HepG2 (cell line): ENCODE measurements around the gene LYSMD1. TPM values are rescaled to one million over a fixed set of nuclear protein-coding genes. Genes with fewer than 3 reads are reported as not detected.
A peak's percentile ranks its signal among the peaks of the same experiment; 100 is the strongest.

Experiments
- ATF4 ChIP-seq, 2 experiments: fragments of 450-650 bp in 1 of 2; sonication (generic) in 1 of 2; formaldehyde crosslinking; IDR thresholded peaks; 2 replicates each; pipeline versions ENCODE4 v1.5.0 to v1.8.0; 2020 to 2022; ENCODE audit warnings: mild to moderate bottlenecking in 1 of 2, missing genetic modification reagents in 1 of 2
- ETV5 ChIP-seq: IDR thresholded peaks from 2 replicates; pipeline ENCODE4 v1.6.1; 2018; ENCODE audit warnings: missing biosample characterization, missing genetic modification reagents, inconsistent platforms, borderline replicate concordance
- NFKB2 ChIP-seq: sonication (generic); formaldehyde crosslinking; IDR thresholded peaks from 2 replicates; pipeline ENCODE4 v1.4.0; 2020; ENCODE audit warnings: missing genetic modification reagents, borderline replicate concordance
- RBFOX2 ChIP-seq: fragments of 200-400 bp; formaldehyde crosslinking; IDR thresholded peaks from 2 replicates; pipeline ENCODE4 v1.6.1; 2017; ENCODE audit warnings: low read depth, mild to moderate bottlenecking, low read length
- RERE ChIP-seq: IDR thresholded peaks from 2 replicates; pipeline ENCODE4 v1.6.1; 2016; ENCODE audit warnings: low read depth, missing genetic modification reagents, missing compliant biosample characterization
- SAFB2 ChIP-seq: sonication (generic); formaldehyde crosslinking; IDR thresholded peaks from 2 replicates; pipeline ENCODE4 v1.5.1; 2020; ENCODE audit warnings: missing genetic modification reagents, low read depth, mild to moderate bottlenecking, borderline replicate concordance
- SRSF9 ChIP-seq: fragments of 200-400 bp; formaldehyde crosslinking; IDR thresholded peaks from 2 replicates; pipeline ENCODE4 v1.6.1; 2018; ENCODE audit warnings: borderline replicate concordance, mild to moderate bottlenecking, low read depth, low read length; ENCODE audit not compliant: insufficient read depth, poor library complexity, severe bottlenecking
- ZBTB26 ChIP-seq: IDR thresholded peaks from 2 replicates; pipeline ENCODE4 v1.6.1; 2016; ENCODE audit warnings: missing compliant biosample characterization, missing genetic modification reagents, borderline replicate concordance
- ZFP82 ChIP-seq: sonication (generic); formaldehyde crosslinking; IDR thresholded peaks from 2 replicates; pipeline ENCODE4 v1.5.1; 2020; ENCODE audit warnings: mild to moderate bottlenecking, missing genetic modification reagents, borderline replicate concordance
- ZIK1 ChIP-seq: sonication (generic); formaldehyde crosslinking; IDR thresholded peaks from 2 replicates; pipeline ENCODE4 v1.5.0; 2020; ENCODE audit warnings: mild to moderate bottlenecking, low read depth, missing genetic modification reagents, borderline replicate concordance
- ZNF230 ChIP-seq: sonication (generic); formaldehyde crosslinking; IDR thresholded peaks from 2 replicates; pipeline ENCODE4 v1.4.0; 2020; ENCODE audit warnings: mild to moderate bottlenecking, missing genetic modification reagents
- ZNF367 ChIP-seq: sonication (generic); formaldehyde crosslinking; IDR thresholded peaks from 2 replicates; pipeline ENCODE4 v1.4.0; 2020; ENCODE audit warnings: missing genetic modification reagents, borderline replicate concordance
- ZNF383 ChIP-seq: sonication (generic); formaldehyde crosslinking; IDR thresholded peaks from 2 replicates; pipeline ENCODE4 v1.4.0; 2020; ENCODE audit warnings: missing genetic modification reagents, mild to moderate bottlenecking, borderline replicate concordance
- ZNF639 ChIP-seq: conservative IDR thresholded peaks from 2 replicates; pipeline ENCODE4 v1.6.1; 2018; ENCODE audit warnings: missing genetic modification reagents
- ZNF674 ChIP-seq: sonication (generic); formaldehyde crosslinking; IDR thresholded peaks from 2 replicates; pipeline ENCODE4 v1.5.0; 2020; ENCODE audit warnings: low read depth, mild to moderate bottlenecking, missing genetic modification reagents
- ZNF704 ChIP-seq: sonication (generic); formaldehyde crosslinking; IDR thresholded peaks from 2 replicates; pipeline ENCODE4 v1.8.1; 2023; ENCODE audit warnings: mild to moderate bottlenecking, inconsistent platforms, moderate library complexity, missing genetic modification reagents, borderline replicate concordance
- polyA plus RNA-seq, 8 experiments: library from polyadenylated mRNA; depleted of rRNA in 3 of 8; stranded (reverse) in 7 of 8; unstranded in 1 of 8; fragments of >200 nt; fragmentation: Illumina TruSeq in 4 of 8; extraction: Trizol in 4 of 8; gene quantifications; 2 replicates each; pipeline versions ENCODE4 v1.2.1 to v1.2.3, GENCODE V29; 2011 to 2016; ENCODE audit warnings: low read depth in 4 of 8, missing spikeins in 1 of 8, mixed read lengths in 1 of 8; ENCODE audit not compliant: insufficient read depth in 1 of 8
- total RNA-seq, 5 experiments: library from RNA; depleted of rRNA; stranded (reverse); fragments of >200 nt; fragmentation: Illumina TruSeq; extraction: Trizol; gene quantifications; 2 replicates each; pipeline ENCODE4 v1.2.3, GENCODE V29; 2016; ENCODE audit warnings: low read depth in 1 of 5

Gene LYSMD1
- total and polyA plus RNA-seq, 2 of the 13 experiments (the other 11 are each of a cell fraction or from before 2014, with no cell fraction given) = 3.8 to 4.8 TPM

GRCh38 chr1:151198254-151199127, 32.8 kb upstream of the LYSMD1 start, which contains the start of gene PIP5K1A (continued):
- TF ChIP-seq RERE (no peak), NFKB2 (CRISPR knock-in tag) (peak; percentile 74; the same call in 1 of the 2 replicates), ZNF367 (CRISPR knock-in tag) (no peak), ZNF383 (CRISPR knock-in tag) (no peak), ZNF674 (CRISPR knock-in tag) (no peak), ZFP82 (CRISPR knock-in tag) (no peak), ZBTB26 (no peak), ZNF230 (peak; percentile 38; the same call in 1 of the 2 replicates), ZIK1 (CRISPR knock-in tag) (0 out of 2 replicates have a peak, but pooled peaks have one; percentile 30), SAFB2 (CRISPR knock-in tag) (no peak), ATF4 (CRISPR knock-in tag; IDR thresholded peaks at IDR 0.05) (peak in 1 of 2 experiments; percentile 32; a peak in 1 of 4 replicates), ETV5 (CRISPR knock-in tag) (no peak), SRSF9 (no peak), RBFOX2 (peak; percentile 67), ZNF639 (CRISPR knock-in tag) (no peak), ZNF704 (no peak)
